Measurements from ENCODE around the gene PSKH1. TPM values are rescaled to one million over a fixed set of nuclear protein-coding genes. Genes with fewer than 3 reads are reported as not detected.
A peak's percentile ranks its signal among the peaks of the same experiment; 100 is the strongest.

Gene PSKH1
- total and polyA plus RNA-seq, 10 of the 15 experiments (the other 5 are each of a cell fraction or from before 2014, with no cell fraction given), result 0.63 to 20.4 (median 7.8) TPM

DNA sequence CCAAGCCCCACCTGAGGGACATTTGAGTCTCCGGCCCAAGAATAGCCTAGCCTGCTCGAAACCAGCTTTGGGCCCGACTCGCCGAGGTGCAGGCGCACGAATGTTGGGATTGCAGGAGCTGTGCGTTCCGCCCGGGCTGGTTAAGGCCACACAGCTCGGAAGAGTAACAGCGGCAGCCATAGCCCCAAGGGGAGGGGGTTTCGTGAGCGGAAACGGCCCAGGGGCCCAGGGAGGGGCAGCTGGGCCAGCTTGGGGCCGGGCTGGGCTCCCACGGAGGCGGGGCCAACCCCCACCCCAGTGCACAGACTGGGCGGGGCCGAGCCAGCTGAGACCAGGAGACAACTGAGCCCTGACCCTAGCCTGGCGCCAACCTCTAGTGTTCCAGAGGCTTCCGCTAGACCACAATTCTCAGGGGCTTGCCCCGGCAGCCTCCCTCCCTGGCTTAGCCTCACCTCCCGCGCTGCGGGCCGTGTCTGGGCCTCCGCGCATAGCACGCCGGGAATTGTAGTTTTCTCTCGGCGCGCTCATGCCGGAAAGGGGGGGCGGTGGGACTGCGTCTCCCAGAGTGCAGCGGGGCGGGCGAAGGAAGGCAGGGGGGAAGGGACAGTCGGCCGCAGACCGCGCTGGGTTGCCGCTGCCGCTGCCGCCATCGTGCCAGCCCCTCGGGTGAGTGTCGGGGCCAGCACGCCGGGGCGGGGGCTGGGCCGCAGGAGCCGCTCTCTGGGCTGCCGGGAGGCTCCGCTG, 46.6 kb upstream of the PSKH1 start, which contains the start of gene NUTF2 (continued):
- TF ChIP-seq, protein P1, sequence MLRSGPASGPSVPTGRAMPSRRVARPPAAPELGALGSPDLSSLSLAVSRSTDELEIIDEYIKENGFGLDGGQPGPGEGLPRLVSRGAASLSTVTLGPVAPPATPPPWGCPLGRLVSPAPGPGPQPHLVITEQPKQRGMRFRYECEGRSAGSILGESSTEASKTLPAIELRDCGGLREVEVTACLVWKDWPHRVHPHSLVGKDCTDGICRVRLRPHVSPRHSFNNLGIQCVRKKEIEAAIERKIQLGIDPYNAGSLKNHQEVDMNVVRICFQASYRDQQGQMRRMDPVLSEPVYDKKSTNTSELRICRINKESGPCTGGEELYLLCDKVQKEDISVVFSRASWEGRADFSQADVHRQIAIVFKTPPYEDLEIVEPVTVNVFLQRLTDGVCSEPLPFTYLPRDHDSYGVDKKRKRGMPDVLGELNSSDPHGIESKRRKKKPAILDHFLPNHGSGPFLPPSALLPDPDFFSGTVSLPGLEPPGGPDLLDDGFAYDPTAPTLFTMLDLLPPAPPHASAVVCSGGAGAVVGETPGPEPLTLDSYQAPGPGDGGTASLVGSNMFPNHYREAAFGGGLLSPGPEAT (IDR thresholded peaks at IDR 0.05; ENCODE audit: low read depth), result peak; percentile 80
- TF ChIP-seq RBBP5 (conservative IDR thresholded peaks at IDR 0.05), result no peak
- TF ChIP-seq, protein P2, sequence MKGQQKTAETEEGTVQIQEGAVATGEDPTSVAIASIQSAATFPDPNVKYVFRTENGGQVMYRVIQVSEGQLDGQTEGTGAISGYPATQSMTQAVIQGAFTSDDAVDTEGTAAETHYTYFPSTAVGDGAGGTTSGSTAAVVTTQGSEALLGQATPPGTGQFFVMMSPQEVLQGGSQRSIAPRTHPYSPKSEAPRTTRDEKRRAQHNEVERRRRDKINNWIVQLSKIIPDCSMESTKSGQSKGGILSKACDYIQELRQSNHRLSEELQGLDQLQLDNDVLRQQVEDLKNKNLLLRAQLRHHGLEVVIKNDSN (IDR thresholded peaks at IDR 0.05; ENCODE audit: borderline replicate concordance, extremely low read length, insufficient read depth, low read depth, low read length), result no peak
- no peak for TF ChIP-seq CHD1 (IDR thresholded peaks at IDR 0.05; ENCODE audit: low read depth, low read length)
- 0 out of 2 replicates have a peak, but pooled peaks have one; percentile 25 for TF ChIP-seq ZNF384 (IDR thresholded peaks at IDR 0.05; ENCODE audit: borderline replicate concordance, low read depth, low read length)
- TF ChIP-seq STAT1 (conservative IDR thresholded peaks at IDR 0.05), result peak; percentile 53; the same call in 1 of the 2 replicates
- no peak for TF ChIP-seq ZBTB4 (CRISPR knock-in tag; IDR thresholded peaks at IDR 0.05)
- TF ChIP-seq SUZ12 (IDR thresholded peaks at IDR 0.05; ENCODE audit: unreplicated experiment), result no peak
- no peak for TF ChIP-seq STAT3 (IDR thresholded peaks at IDR 0.05; ENCODE audit: low read depth, low read length)
- peak; percentile 77 for TF ChIP-seq GATAD2B (conservative IDR thresholded peaks at IDR 0.05; ENCODE audit: low read depth)
- peak; percentile 11; the same call in 1 of the 2 replicates for TF ChIP-seq BACH1 (IDR thresholded peaks at IDR 0.05; ENCODE audit: borderline replicate concordance)
- peak; percentile 88 for TF ChIP-seq YY1 (IDR thresholded peaks at IDR 0.05; ENCODE audit: low read depth, low read length)
- TF ChIP-seq HDAC6 (IDR thresholded peaks at IDR 0.05; ENCODE audit: unreplicated experiment), result no peak
- TF ChIP-seq EED (IDR thresholded peaks at IDR 0.05; ENCODE audit: low read depth), result peak; percentile 77
- TF ChIP-seq TBL1XR1 (IDR thresholded peaks at IDR 0.05; ENCODE audit: low read depth, low read length), result peak; percentile 64; the same call in 1 of the 2 replicates
- peak; percentile 81 to 82 for TF ChIP-seq IKZF2 (IDR thresholded peaks at IDR 0.05)
- no peak; the same call in 1 of the 2 replicates for TF ChIP-seq SMAD5 (IDR thresholded peaks at IDR 0.05; ENCODE audit: low read depth)
- peak in 1 of 2 experiments; percentile 39; a peak in 1 of 4 replicates for TF ChIP-seq ETV6 (conservative IDR thresholded peaks at IDR 0.05 in 1 of 2, IDR thresholded peaks at IDR 0.05 in 1 of 2; ENCODE audit: borderline replicate concordance in 1 of 2, low read depth in 1 of 2)
- peak; percentile 90 for TF ChIP-seq NR2F1 (conservative IDR thresholded peaks at IDR 0.05)
- TF ChIP-seq SIN3A (IDR thresholded peaks at IDR 0.05; ENCODE audit: low read depth, low read length), result no peak; the same call in none of the 2 replicates
- TF ChIP-seq BMI1 (IDR thresholded peaks at IDR 0.05; ENCODE audit: borderline replicate concordance), result no peak
- TF ChIP-seq E2F8 (IDR thresholded peaks at IDR 0.05; ENCODE audit: low read depth, partially characterized antibody), result peak; percentile 52
